ENCODE results near the gene TMIGD1. TPM values are rescaled to one million over a fixed set of nuclear protein-coding genes. Genes with fewer than 3 reads are reported as not detected.
A peak's percentile ranks its signal among the peaks of the same experiment; 100 is the strongest.

The TMIGD1 gene
- total RNA-seq, 1 experiment from 2014 or later, result not detected

- CTCF ChIA-PET, result no interaction called here
- H3K27ac ChIP-seq (ENCODE audit: low read depth, low read length, poor library complexity, severe bottlenecking), result no peak overlapping the region
- H3K4me3 ChIP-seq (ENCODE audit: low read depth, low read length, poor library complexity, severe bottlenecking), result no peak overlapping the region
- no peaks in the 10 kb centered on the region for H3K27me3 ChIP-seq (replicated peaks; ENCODE audit: insufficient read depth, low read depth, low read length, poor library complexity)
- intact Hi-C loops (cut with micrococcal nuclease; ENCODE audit: unreplicated experiment), result no loop called here
- no peak for DNase-seq (ENCODE audit: low spot score)
- H3K36me3 ChIP-seq (ENCODE audit: insufficient read depth, low read length, poor library complexity, severe bottlenecking), result no peaks in the 10 kb centered on the region
- BruUV-seq (replicated peaks), result no TSS peak
- TF ChIP-seq EZH2 (IDR thresholded peaks at IDR 0.05; ENCODE audit: borderline replicate concordance, low read depth, low read length, poor library complexity, severe bottlenecking) (no peak), CTCF (conservative IDR thresholded peaks at IDR 0.05; ENCODE audit: low read depth, low read length) (no peak)
- POLR2A ChIA-PET (ENCODE audit: low non-redundant PET), result no interaction called here
- H3K9me3 ChIP-seq (ENCODE audit: low read depth, low read length, poor library complexity, severe bottlenecking), result no peaks in the 10 kb centered on the region
- no peaks in the 10 kb centered on the region for H3K4me1 ChIP-seq (ENCODE audit: insufficient read depth, low read length, poor library complexity, severe bottlenecking)
Measured at GRCh38 chr17:30302241-30302640, 31.6 kb downstream of the TMIGD1 start.

- BruUV-seq (replicated peaks), result no TSS peak
- DNase-seq (ENCODE audit: low spot score), result no peak
- H3K4me1 ChIP-seq (ENCODE audit: insufficient read depth, low read length, poor library complexity, severe bottlenecking), result no peaks in the 10 kb centered on the region
- CTCF ChIA-PET, result no interaction called here
- no peak overlapping the region for H3K4me3 ChIP-seq (ENCODE audit: low read depth, low read length, poor library complexity, severe bottlenecking)
- POLR2A ChIA-PET (ENCODE audit: low non-redundant PET), result no interaction called here
- no peak overlapping the region for H3K27ac ChIP-seq (ENCODE audit: low read depth, low read length, poor library complexity, severe bottlenecking)
- no peaks in the 10 kb centered on the region for H3K36me3 ChIP-seq (ENCODE audit: insufficient read depth, low read length, poor library complexity, severe bottlenecking)
- no peaks in the 10 kb centered on the region for H3K9me3 ChIP-seq (ENCODE audit: low read depth, low read length, poor library complexity, severe bottlenecking)
- H3K27me3 ChIP-seq (replicated peaks; ENCODE audit: insufficient read depth, low read depth, low read length, poor library complexity), result no peaks in the 10 kb centered on the region
- intact Hi-C loops (cut with micrococcal nuclease; ENCODE audit: unreplicated experiment), result no loop called here
- TF ChIP-seq EZH2 (IDR thresholded peaks at IDR 0.05; ENCODE audit: borderline replicate concordance, low read depth, low read length, poor library complexity, severe bottlenecking) (no peak), CTCF (conservative IDR thresholded peaks at IDR 0.05; ENCODE audit: low read depth, low read length) (no peak)
Measured at GRCh38 chr17:30300818-30301217, 33.0 kb downstream of the TMIGD1 start.

- Histone ChIP-seq H3K9me3 (ENCODE audit: low read depth, low read length, poor library complexity, severe bottlenecking) (no peaks in the 10 kb centered on the region), H3K4me1 (ENCODE audit: insufficient read depth, low read length, poor library complexity, severe bottlenecking) (no peaks in the 10 kb centered on the region), H3K27ac (ENCODE audit: low read depth, low read length, poor library complexity, severe bottlenecking) (no peak overlapping the region), H3K27me3 (replicated peaks; ENCODE audit: insufficient read depth, low read depth, low read length, poor library complexity) (no peaks in the 10 kb centered on the region), H3K36me3 (ENCODE audit: insufficient read depth, low read length, poor library complexity, severe bottlenecking) (no peaks in the 10 kb centered on the region), H3K4me3 (ENCODE audit: low read depth, low read length, poor library complexity, severe bottlenecking) (no peak overlapping the region)
- intact Hi-C loops (cut with micrococcal nuclease; ENCODE audit: unreplicated experiment), result no loop called here
- ChIA-PET CTCF (interaction anchor here (1.0 kb wide), 1 partner anchor 37 kb away, joined by 3 read pairs; no protein-coding TSS in a partner anchor), POLR2A (ENCODE audit: low non-redundant PET) (no interaction called here)
- no peak for DNase-seq (ENCODE audit: low spot score)
- TF ChIP-seq EZH2 (IDR thresholded peaks at IDR 0.05; ENCODE audit: borderline replicate concordance, low read depth, low read length, poor library complexity, severe bottlenecking) (no peak), CTCF (conservative IDR thresholded peaks at IDR 0.05; ENCODE audit: low read depth, low read length) (peak; percentile 51)
- BruUV-seq (replicated peaks), result no TSS peak
Measured at GRCh38 chr17:30299000-30299399, 34.9 kb downstream of the TMIGD1 start.

Data from A673 (cell line).